HG02970 (cell line): Measurements from ENCODE around the gene TRAPPC4.
"Not testable (repeated sequence)": the region's sequence is repeated elsewhere in the genome, so short reads cannot be mapped to it uniquely, and the experiment has no call there.

Experiments used
- ATAC-seq: cut with Tn5 transposase; IDR thresholded peaks from one replicate; pipeline ENCODE4 v1.9.1; 2021; ENCODE audit warnings: mild to moderate bottlenecking, moderate library complexity, moderate number of reproducible peaks; ENCODE audit not compliant: unreplicated experiment, low FRiP score

The TRAPPC4 gene, protein sequence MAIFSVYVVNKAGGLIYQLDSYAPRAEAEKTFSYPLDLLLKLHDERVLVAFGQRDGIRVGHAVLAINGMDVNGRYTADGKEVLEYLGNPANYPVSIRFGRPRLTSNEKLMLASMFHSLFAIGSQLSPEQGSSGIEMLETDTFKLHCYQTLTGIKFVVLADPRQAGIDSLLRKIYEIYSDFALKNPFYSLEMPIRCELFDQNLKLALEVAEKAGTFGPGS

DNA sequence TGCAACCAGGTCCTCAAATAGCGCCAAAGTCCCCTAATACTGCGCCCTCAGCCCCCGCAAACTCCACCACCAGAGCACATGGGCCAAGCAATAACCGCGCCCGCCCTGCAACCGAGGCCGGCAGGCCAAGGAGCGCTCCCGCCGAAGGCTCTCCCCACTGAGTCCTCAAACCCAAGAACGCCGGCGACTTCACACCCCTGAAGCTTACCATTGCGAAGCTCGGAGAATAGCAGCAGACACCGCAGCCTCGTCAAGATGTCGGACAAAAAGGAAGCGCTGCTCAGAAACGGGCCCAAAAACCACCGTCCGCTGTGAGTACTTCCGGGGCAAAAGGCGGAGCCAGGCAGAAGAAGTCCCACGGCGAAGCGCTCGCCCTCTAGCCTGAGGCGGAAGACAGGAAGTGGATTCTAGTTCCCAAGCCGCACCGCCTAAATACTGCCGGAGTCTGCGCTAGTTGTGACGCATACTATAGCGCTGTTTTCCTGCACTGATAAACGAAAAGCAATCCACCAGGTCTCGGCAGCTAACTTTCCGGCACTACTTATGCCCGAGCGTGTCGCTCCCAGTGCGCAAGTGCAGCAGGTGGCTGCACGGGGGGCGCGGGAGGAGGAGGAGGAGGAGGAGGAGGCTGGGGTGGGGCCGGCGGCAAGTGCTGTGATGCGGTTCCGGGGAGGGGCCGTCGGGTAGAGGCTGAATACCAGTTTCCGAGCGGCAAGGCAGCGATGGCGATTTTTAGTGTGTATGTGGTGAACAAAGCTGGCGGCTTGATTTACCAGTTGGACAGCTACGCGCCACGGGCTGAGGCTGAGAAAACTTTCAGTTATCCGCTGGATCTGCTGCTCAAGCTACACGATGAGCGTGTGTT, at the start of gene TRAPPC4, which contains the start of gene RPS25:
Gene TRAPPC4, plus strand, starts transcription at position 693 of the 865 bp plus-strand sequence. Its CDS starts 30 bp downstream, at position 723.
Gene RPS25, minus strand, starts transcription at position 270 of the 865 bp plus-strand sequence. Its CDS starts 59 bp downstream, at position 211.
- ATAC-seq = peak; percentile 83

DNA sequence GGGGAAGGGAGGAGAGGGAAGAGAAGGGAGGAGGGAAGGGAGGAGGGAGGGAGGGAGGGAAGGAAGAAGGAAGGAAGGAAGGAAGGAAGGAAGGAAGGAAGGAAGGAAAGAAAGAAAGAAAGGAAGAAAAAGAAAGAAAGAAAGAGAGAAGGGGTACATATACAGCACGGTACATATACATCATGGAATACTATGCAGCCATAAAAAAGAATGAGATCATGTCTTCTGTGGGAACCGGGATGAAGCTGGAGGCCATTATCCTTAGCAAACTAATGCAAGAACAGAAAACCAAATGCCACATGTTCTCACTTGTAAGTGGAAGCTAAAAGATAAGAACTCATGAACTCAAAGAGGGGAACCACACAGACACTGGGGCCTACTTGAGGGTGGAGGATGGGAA, 49.1 kb upstream of the TRAPPC4 start:
- not testable (repeated sequence) for ATAC-seq

DNA sequence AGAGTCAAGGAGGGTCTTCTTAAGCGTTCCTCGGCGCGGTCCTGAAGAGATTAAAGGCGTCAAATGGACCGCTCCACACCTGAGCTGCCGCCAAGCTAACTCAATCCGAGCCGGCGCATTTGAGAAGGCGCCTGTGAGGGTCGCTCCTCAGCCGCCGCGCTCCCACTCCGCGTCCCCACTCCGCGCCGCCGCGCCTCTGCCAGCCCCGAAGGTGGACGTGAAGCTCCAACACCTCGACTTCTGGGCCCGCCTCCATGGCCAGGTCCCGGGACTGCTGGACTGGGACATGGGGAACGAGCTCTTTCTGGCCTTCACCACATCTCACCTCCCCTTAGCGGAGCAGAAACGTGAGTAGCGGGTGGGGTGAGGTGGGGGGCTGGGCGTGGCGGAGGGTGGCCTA, 46.9 kb upstream of the TRAPPC4 start, which contains the start of gene FOXR1:
Gene FOXR1, plus strand, starts transcription at position 116 of the 400 bp plus-strand sequence. Its CDS starts 171 bp downstream, at position 287.
- ATAC-seq = no peak

DNA sequence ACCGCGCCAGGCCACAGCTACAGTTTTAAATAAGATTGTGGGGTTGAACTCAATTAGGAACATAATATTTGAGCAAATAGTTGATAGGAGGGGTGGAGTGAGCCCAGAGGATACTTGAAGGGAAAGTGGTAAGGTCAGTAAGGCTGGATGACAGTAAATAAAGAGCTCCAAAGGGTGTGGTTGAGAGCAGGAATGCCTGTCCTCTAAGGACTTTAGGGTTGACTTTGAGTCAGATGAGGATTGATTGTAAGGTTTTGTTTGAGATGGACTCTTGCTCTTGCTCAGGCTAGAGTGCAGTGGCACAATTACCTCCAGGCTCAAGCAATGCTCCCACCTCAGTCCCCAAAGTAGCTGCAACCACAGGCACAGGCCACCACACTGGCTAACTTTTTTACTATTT, 44.6 kb upstream of the TRAPPC4 start:
- ATAC-seq = no peak

DNA sequence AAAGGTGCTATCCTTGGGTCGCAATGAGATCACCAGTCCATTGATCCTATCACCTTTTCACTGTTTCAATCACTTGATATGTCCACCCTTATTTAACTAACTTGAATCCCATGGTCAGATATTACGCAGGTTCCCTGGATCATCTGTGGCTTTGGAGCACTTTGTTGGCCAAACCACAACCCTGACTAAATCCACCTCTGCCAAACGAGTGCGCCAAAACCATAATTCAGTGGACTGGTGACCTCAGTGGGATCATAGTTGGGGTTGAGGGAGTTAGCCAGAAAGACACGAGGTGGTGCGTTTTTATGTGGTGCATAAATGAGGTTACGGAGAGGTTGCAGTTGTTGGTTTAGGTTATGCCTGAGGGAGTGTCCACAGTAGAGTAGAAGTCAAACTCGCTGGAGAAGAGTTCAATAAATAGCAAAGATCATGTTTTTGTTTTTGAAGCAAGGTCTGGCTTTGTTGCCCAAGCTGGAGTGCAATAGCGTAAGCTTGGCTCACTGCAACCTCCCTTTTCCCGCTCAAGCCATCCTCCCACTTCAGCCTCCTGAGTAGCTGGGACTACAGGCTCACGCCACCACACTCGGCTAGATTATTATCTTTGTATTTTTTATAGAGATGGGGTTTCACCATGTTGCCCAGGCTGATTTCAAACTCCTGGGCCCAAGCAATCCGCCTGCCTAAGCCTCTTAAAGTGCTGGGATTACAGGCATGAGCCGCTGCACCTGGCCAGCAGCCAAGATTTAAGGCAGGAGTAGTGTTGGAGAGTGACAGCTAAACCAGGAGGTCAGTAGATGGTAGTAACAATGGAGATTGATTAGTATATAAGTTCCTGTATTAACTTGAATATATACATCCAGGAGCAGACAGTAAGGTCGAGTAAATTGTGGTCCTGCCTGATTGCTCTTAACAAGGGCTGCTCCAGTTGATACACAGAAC, 42.5 kb upstream of the TRAPPC4 start:
- no peak for ATAC-seq

DNA sequence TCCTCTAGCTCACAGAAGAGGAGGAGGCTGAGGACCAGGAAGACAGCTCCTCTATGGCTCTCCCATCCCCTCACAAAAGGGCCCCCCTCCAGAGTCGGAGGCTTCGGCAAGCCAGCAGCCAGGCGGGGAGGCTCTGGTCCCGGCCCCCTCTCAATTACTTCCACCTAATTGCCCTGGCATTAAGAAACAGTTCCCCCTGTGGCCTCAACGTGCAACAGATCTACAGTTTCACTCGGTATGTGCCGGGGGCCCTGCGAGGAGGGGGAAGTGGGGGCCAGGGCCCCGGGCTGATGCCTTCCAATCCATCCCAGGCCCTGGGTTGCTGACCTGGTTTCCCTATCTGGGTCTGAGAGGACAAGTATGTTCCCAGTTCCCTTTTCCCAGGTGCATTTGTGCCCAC, 39.1 kb upstream of the TRAPPC4 start:
- ATAC-seq = no peak

DNA sequence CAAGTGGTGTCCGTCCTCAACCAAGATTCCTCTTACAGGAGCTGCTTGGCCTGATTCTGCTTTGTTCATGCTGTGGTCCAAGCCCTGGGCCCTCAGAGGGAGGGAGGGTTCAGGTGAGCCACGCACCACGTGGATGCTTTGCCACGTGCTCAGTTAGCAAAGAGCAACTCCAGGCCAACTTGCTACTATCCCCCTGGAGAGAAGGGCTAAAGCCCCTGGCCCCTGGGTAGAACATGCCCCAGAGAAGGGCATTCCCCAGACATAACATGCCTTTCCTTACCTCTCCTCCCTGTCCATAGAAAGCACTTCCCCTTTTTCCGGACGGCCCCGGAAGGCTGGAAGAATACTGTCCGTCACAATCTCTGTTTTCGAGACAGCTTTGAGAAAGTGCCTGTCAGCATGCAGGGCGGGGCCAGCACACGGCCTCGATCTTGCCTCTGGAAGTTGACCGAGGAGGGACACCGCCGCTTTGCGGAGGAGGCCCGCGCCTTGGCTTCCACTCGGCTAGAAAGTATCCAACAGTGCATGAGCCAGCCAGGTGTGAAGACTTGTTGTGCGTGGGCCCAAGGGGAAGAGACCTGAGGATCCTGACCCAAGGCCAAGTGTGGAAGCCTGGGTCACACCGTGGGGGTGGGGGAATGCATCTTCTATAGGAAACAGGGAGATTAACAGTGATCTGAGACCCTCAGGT, 38.2 kb upstream of the TRAPPC4 start:
- no peak for ATAC-seq

DNA sequence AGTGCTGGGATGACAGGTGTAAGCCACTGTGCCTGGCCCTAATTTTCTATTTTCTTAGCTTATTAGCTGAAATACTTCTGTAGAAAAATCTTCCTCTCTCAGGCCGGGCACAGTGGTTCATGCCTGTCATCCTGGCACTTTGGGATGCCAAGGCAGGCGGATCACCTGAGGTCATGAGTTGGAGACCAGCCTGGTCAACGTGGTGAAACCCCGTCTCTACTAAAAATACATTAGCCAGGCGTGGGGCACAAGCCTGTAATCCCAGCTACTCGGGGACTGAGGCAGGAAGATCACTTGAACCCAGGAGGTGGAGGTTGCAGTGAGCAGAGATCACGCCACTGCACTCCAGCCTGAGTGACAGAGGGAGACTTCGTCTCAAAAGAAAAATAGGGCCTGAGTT, 34.2 kb upstream of the TRAPPC4 start:
- ATAC-seq = not testable (repeated sequence)

DNA sequence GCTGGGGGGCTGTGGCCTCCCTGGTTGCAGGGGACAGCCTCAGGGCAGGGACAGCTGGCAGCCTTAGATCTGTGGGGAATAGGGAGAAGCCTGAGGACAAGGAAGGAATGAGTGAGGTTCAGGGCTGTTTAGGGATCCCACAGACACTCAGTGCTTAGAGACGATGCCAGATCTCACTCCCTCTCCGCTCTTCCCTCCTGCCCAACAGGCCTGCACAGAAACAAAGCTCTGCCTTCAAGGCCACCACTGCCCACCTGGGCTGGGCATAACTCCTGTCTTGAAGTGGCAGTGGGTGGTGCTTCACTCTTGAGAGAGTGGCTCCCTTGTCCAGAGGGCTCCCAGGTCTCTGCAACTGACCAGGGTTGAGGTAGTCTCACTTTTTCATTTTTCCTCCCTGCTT, 33.7 kb upstream of the TRAPPC4 start:
- no peak for ATAC-seq

DNA sequence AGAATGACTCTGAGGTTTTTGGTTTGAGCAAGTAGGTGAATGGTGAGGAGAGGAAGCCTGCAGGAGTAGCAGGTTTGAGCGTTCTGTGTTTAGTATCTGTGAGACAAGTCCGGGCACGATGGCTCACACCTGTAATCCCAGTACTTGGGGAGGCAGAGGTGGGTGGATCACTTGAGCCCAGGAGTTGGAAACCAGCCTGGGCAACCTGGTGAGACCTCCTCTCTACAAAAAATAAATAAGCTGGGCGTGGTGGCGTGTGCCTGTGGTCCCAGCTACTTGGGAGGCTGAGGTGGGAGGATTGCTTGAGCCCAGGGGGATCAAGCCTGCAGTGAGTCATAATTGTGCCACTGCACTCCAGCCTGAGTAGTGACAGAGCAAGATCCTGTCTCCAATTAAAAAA, 30.3 kb upstream of the TRAPPC4 start:
- no peak for ATAC-seq

DNA sequence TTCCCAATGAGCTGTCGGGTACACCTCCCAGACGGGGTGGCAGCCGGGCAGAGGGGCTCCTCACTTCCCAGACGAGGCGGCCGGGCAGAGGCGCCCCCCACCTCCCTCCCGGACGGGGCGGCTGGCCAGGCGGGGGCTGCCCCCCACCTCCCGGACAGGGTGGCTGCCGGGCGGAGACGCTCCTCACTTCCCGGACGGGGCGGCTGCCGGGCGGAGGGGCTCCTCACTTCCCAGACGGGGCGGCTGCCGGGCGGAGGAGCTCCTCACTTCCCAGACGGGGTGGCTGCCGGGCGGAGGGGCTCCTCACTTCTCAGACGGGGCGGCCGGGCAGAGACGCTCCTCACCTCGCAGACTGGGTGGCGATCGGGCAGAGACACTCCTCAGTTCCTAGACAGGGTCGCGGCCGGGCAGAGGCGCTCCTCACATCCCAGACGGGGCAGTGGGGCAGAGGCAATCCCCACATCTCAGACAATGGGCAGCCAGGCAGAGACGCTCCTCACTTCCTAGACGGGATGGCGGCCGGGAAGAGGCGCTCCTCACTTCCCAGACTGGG, 27.0 kb upstream of the TRAPPC4 start:
- ATAC-seq = not testable (repeated sequence)

DNA sequence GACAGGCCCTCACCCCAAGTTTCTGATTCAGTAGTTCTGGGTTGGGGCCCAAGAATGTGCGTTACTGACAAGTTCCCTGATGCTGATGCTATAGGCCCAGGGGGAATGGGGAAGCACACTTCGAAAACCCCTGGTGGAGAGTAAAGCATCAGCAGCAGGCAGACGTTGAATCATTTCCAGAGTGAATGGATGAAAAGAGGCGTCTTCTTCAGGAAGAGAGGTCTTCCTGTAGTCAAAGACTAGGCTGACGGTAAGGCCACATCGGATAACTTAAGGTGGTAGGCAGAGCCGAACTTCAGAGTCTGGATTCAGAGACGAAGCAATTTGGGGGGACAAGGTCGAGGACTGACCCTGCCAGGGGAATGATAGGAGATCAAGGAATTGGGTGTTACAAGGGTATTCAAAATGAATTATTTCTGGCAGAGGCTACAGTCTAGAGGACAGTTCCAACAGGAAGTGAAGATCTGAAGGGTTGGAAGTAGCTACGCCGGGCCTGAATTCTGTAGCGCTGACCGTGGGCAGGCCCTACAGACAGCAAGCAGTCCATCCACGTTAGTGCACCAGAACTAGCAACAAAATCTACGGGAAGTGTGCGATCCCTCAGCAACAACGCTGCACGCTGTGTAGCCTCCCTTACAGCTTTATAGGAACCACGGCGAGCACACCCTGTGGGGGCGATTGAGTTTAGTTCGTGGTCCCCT, 21.5 kb upstream of the TRAPPC4 start:
- ATAC-seq = peak; percentile 14

DNA sequence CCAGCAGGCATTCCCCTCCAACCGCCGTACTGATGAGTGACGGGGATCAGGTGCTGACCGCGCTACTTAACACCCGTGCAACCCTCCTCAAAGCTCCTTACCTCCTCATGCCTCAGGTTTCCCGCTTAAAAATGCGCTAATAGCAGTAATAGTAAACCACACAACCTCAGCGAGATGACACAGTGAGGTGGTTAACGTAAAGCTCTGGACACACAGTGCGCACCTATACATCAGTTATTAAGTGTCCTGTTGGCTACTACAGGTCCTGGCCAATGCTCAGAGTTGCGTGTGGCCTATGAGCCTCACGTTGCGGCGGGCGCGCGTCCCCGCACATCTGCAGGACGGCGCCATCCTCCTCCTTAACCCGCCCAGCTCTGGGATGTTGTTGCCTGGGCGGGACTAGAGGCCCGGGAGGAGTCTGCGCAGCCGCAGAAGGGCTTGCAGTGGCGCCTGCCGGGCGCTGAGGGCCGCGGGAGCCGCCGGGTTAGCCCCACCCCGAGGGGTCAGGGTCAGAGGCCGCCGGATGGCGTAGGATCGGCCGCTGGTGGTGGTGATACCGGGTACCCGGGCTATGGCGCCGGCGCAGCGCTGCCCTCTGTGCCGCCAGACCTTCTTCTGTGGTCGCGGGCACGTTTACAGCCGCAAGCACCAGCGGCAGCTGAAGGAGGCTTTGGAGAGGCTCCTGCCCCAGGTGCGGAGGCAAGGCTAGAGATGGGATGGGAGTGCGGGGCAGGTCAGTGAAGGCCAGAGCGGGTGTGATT, 20.8 kb upstream of the TRAPPC4 start, which contains the start of gene CENATAC:
Gene CENATAC, plus strand, starts transcription at position 512 of the 761 bp plus-strand sequence. Its CDS starts 60 bp downstream, at position 572.
- ATAC-seq = peak; percentile 94

DNA sequence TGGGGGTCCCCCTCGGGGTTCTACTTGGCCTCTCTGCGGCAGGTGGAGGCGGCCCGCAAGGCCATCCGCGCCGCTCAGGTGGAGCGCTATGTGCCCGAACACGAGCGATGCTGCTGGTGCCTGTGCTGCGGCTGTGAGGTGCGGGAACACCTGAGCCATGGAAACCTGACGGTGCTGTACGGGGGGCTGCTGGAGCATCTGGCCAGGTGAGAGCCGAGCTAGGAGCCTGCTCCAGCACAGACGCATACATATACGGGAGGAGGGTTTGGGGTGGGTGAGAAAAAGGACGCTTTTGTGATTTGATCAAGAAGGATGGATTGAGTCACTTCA, 20.2 kb upstream of the TRAPPC4 start:
- ATAC-seq = no peak

DNA sequence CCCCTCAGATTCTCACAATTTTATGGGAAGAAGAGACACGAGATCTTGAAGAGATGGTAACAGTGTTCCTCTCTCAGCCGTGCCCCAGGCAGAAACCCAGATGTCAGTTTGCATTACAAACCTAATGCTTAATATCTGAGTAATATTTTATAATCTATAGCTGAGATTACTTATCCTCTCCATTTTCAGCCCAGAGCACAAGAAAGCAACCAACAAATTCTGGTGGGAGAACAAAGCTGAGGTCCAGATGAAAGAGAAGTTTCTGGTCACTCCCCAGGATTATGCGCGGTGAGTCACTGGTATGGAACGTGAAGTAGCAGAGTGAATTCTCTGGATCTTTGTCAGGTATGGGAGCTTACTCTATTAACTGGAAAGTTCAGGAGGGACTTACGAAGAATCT, 19.7 kb upstream of the TRAPPC4 start:
- no peak for ATAC-seq

DNA sequence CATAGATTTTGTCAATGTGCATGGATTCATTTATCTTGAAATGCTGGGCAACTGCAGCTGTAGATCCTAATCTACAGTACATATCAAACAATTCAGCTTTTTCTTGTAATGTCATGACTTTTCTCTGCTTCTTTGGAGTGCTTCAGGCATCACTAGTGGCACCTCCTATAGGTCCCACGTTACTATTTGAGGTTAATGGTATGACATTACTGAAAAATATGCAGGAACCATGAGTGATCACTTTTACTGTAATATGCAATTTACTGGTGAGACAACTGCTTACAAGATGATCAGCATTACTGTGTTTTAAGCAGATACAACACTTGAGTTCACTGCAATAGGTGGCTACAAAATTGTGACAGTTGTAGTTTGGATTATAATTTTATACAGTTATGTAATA, 17.7 kb upstream of the TRAPPC4 start:
- ATAC-seq = no peak

DNA sequence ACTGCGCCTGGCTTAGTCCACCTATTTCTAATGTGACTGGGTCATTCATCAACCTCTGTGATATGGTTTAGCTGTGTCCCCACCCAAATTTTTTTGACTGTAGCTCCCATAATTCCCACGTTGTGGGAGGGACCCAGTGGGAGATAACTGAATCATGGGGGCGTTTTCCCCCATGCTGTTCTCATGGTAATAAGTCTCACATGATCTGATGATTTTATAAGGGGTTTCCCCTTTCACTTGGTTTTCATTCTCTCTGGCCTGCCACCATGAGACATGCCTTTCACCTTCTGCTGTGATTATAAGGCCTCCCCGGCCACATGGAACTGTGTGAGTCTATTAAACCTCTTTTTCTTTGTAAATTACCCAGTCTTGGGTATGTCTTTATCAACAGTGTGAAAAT, 11.9 kb upstream of the TRAPPC4 start:
- ATAC-seq = no peak

DNA sequence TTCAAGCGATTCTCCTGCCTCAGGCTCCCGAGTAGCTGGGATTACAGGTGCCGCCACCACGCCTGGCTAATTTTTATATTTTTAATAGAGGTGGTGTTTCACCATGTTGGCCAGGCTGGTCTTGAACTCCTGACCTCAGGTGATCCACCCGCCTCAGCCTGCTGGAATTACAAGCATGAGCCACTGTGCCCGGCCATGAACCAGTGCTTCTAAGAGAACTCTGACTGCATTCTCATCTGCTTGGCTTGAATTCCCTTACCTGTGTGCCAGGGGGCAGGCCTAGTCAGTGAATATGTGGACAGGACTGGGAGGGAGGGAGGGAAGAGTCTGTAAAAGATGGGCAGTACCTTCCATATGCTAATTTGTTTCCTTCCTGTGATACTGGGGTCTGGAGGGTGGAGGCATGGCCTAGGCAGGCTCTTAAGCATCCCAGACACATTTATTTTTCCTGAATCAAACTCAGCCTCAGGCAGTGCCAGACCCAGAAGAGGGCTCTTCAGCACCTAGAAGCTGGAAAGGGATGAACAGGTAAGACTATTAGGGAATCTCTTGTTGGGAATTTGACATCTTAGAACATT, 7.0 kb upstream of the TRAPPC4 start:
- no peak for ATAC-seq
